GM23338 (cell line): Measurements from ENCODE around the gene DENND5A. TPM values are rescaled to one million over a fixed set of nuclear protein-coding genes. Genes with fewer than 3 reads are reported as not detected.

Source experiments
- ATAC-seq: fragments of 200-7000 bp; cut with Tn5 transposase; 3 replicates; pipeline ENCODE4 v1.9.1; 2020
- DNase-seq: peaks from one replicate; pipeline ENCODE4 v3.0.0-alpha.2; 2015; ENCODE audit warnings: low spot score
- H2AFZ ChIP-seq: fragments of 200-600 bp; sonication (generic); 2 replicates; pipeline ENCODE4 v1.8.0; 2016; ENCODE audit warnings: antibody characterized with exemption, mild to moderate bottlenecking, moderate library complexity
- H3F3A ChIP-seq: fragments of 200-600 bp; sonication (generic); replicated peaks from 2 replicates; pipeline ENCODE4 v1.8.0; 2017; ENCODE audit warnings: antibody characterized with exemption, mixed run types, low read depth
- H3K27ac ChIP-seq: fragments of 200-600 bp; sonication (generic); 2 replicates; pipeline ENCODE4 v1.6.1; 2016; ENCODE audit warnings: low read depth
- H3K27me3 ChIP-seq: fragments of 200-600 bp; sonication (generic); 2 replicates; pipeline ENCODE4 v1.8.0; 2016; ENCODE audit warnings: mild to moderate bottlenecking, mixed run types, moderate library complexity; ENCODE audit not compliant: insufficient read depth
- H3K36me3 ChIP-seq: fragments of 200-600 bp; sonication (generic); 2 replicates; pipeline ENCODE4 v1.8.0; 2016; ENCODE audit warnings: mild to moderate bottlenecking; ENCODE audit not compliant: insufficient read depth
- H3K4me1 ChIP-seq: fragments of 200-600 bp; sonication (generic); 2 replicates; pipeline ENCODE4 v1.8.0; 2016; ENCODE audit warnings: mild to moderate bottlenecking, moderate library complexity; ENCODE audit not compliant: insufficient read depth
- H3K4me2 ChIP-seq: fragments of 200-600 bp; sonication (generic); 2 replicates; pipeline ENCODE4 v1.7.1; 2017; ENCODE audit warnings: mixed run types
- H3K4me3 ChIP-seq: fragments of 200-600 bp; sonication (generic); 2 replicates; pipeline ENCODE4 v1.6.1; 2016; ENCODE audit warnings: mixed run types
- H3K79me2 ChIP-seq: fragments of 200-600 bp; sonication (generic); replicated peaks from 2 replicates; pipeline ENCODE4 v1.8.0; 2017; ENCODE audit warnings: mild to moderate bottlenecking; ENCODE audit not compliant: insufficient read depth
- H3K9me2 ChIP-seq: fragments of 200-600 bp; sonication (generic); 2 replicates; pipeline ENCODE4 v1.8.0; 2017; ENCODE audit not compliant: insufficient read depth
- H4K20me1 ChIP-seq: fragments of 200-600 bp; sonication (generic); replicated peaks from 2 replicates; pipeline ENCODE4 v1.8.0; 2017; ENCODE audit warnings: mild to moderate bottlenecking; ENCODE audit not compliant: insufficient read depth
- H3K27ac Mint-ChIP-seq: 2 replicates; pipeline ENCODE4 v1.8.0; 2020; ENCODE audit warnings: inconsistent platforms, mild to moderate bottlenecking, moderate library complexity, mixed read lengths
- H3K27me3 Mint-ChIP-seq: 3 replicates; pipeline ENCODE4 v1.8.0; 2022; ENCODE audit warnings: low read depth, mild to moderate bottlenecking, moderate library complexity, mixed read lengths, inconsistent platforms; ENCODE audit not compliant: insufficient read depth, poor library complexity
- H3K36me3 Mint-ChIP-seq: 3 replicates; pipeline ENCODE4 v1.8.0; 2021; ENCODE audit warnings: low read depth, mild to moderate bottlenecking, inconsistent platforms, moderate library complexity, mixed read lengths
- H3K4me1 Mint-ChIP-seq: 3 replicates; pipeline ENCODE4 v1.8.0; 2020; ENCODE audit warnings: mild to moderate bottlenecking, inconsistent platforms, mixed read lengths
- H3K4me3 Mint-ChIP-seq: 3 replicates; pipeline ENCODE4 v1.8.0; 2021; ENCODE audit warnings: moderate library complexity, mild to moderate bottlenecking, inconsistent platforms, mixed read lengths
- H3K9me3 Mint-ChIP-seq: 3 replicates; pipeline ENCODE4 v1.8.0; 2020; ENCODE audit warnings: moderate library complexity, mild to moderate bottlenecking, inconsistent platforms, mixed read lengths
- EZH2 ChIP-seq: fragments of 200-600 bp; sonication (generic); IDR thresholded peaks from one replicate; pipeline ENCODE4 v1.8.0; 2017; ENCODE audit warnings: antibody characterized with exemption, mild to moderate bottlenecking, low read depth; ENCODE audit not compliant: unreplicated experiment
- EZH2phosphoT487 ChIP-seq: fragments of 200-600 bp; sonication (generic); IDR thresholded peaks from one replicate; pipeline ENCODE4 v1.8.1; 2018; ENCODE audit warnings: antibody characterized with exemption; ENCODE audit not compliant: unreplicated experiment
- NANOG ChIP-seq: IDR thresholded peaks from 2 replicates; pipeline ENCODE4 v1.6.1; 2016; ENCODE audit warnings: antibody characterized with exemption, borderline replicate concordance
- POLR2AphosphoS5 ChIP-seq: IDR thresholded peaks from 2 replicates; pipeline ENCODE4 v1.6.1; 2016; ENCODE audit warnings: antibody characterized with exemption, low read depth
- STAT1 ChIP-seq: IDR thresholded peaks from one replicate; pipeline ENCODE4 v1.6.1; 2016; ENCODE audit warnings: antibody characterized with exemption; ENCODE audit not compliant: unreplicated experiment
- ZNF331 ChIP-seq: fragments of 250-450 bp; sonication (Bioruptor Pico); IDR thresholded peaks from 2 replicates; pipeline ENCODE4 v1.5.0; 2020; ENCODE audit warnings: low read depth, mild to moderate bottlenecking, moderate library complexity
- polyA plus RNA-seq: library from polyadenylated mRNA; unstranded; fragments of >200 nt; fragmentation: Nextera tagmentation; extraction: Ambion mirVana; gene quantifications from 2 replicates; pipeline ENCODE4 v1.2.1, GENCODE V29; 2016
- total RNA-seq: library from RNA; depleted of rRNA; stranded (reverse); fragments of >200 nt; shearing (Covaris generic); gene quantifications from 2 replicates; pipeline ENCODE4 v1.2.3, GENCODE V29; 2014
- TF ChIP-seq, protein P1 (sequence below): IDR thresholded peaks from one replicate; pipeline ENCODE4 v1.6.1; 2018; ENCODE audit warnings: antibody characterized with exemption; ENCODE audit not compliant: unreplicated experiment
- TF ChIP-seq, protein P2 (sequence below): fragments of 250-450 bp; sonication (Bioruptor Pico); IDR thresholded peaks from 2 replicates; pipeline ENCODE4 v1.5.0; 2020; ENCODE audit warnings: mild to moderate bottlenecking, moderate library complexity
- TF ChIP-seq, protein P3 (sequence below): IDR thresholded peaks from 2 replicates; pipeline ENCODE4 v1.6.1; 2016; ENCODE audit warnings: antibody characterized with exemption

Gene DENND5A
- total and polyA plus RNA-seq, 2 experiments from 2014 or later: 28.1 to 56.3 TPM

DNA sequence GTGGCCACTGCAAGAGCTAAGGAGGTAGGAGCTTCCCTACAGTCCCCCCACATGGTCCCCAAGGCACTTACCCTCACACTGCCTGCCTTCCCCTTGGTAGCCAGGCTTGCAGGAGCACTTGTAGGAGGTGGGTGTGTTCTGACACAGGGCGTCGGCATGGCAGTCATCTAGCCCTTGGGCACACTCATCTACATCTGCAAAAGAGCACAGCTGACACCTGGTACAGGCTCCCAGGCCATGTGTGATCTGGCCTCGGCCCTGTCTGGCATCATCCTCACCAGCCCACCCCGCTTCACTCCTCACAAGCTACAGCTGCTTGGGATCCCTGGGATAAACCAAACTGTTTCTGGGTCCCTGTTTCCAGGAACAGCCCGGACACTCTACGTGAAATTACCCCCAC is 175.5 kb downstream of the DENND5A start:
- H3K79me2 ChIP-seq: no peaks in the 10 kb centered on the region
- no peaks in the 10 kb centered on the region for H3K36me3 ChIP-seq
- ATAC-seq (no peak), DNase-seq (no peak)
- H3K27ac ChIP-seq: no peak overlapping the region
- Mint-ChIP-seq H3K4me1 (peaks cover 20% of the 10 kb centered on the region), H3K9me3 (no peaks in the 10 kb centered on the region), H3K27me3 (peaks cover 37% of the 10 kb centered on the region), H3K27ac (no peak overlapping the region), H3K4me3 (no peak overlapping the region; the same call in 2 of the 3 replicates), H3K36me3 (no peaks in the 10 kb centered on the region; the same call in 2 of the 3 replicates)
- no peaks in the 10 kb centered on the region for H3K9me2 ChIP-seq
- no peaks in the 10 kb centered on the region for H4K20me1 ChIP-seq
- H2AFZ ChIP-seq: no peak overlapping the region
- peaks cover 7% of the 10 kb centered on the region; the same call in 1 of the 2 replicates for H3K4me1 ChIP-seq
- H3K4me3 ChIP-seq: no peak overlapping the region
- no peak for TF ChIP-seq POLR2AphosphoS5
- H3F3A ChIP-seq: 0 out of 2 replicates have a peak, but pooled peaks cover 5% of the 10 kb centered on the region
- H3K4me2 ChIP-seq: no peak overlapping the region
- peaks cover 40% of the 10 kb centered on the region for H3K27me3 ChIP-seq

- H4K20me1 ChIP-seq: no peaks in the 10 kb centered on the region
- H3K4me3 ChIP-seq: no peak overlapping the region
- DNase-seq (no peak), ATAC-seq (no peak)
- Mint-ChIP-seq H3K27ac (no peak overlapping the region), H3K27me3 (peaks cover 37% of the 10 kb centered on the region), H3K4me1 (peaks cover 20% of the 10 kb centered on the region), H3K9me3 (no peaks in the 10 kb centered on the region), H3K4me3 (no peak overlapping the region; the same call in 2 of the 3 replicates), H3K36me3 (no peaks in the 10 kb centered on the region; the same call in 2 of the 3 replicates)
- H3K4me1 ChIP-seq: peaks cover 7% of the 10 kb centered on the region; the same call in 1 of the 2 replicates
- no peaks in the 10 kb centered on the region for H3K79me2 ChIP-seq
- no peak overlapping the region for H2AFZ ChIP-seq
- 0 out of 2 replicates have a peak, but pooled peaks cover 5% of the 10 kb centered on the region for H3F3A ChIP-seq
- no peak overlapping the region for H3K27ac ChIP-seq
- no peak overlapping the region for H3K4me2 ChIP-seq
- H3K36me3 ChIP-seq: no peaks in the 10 kb centered on the region
- H3K27me3 ChIP-seq: peaks cover 40% of the 10 kb centered on the region
- H3K9me2 ChIP-seq: no peaks in the 10 kb centered on the region
- no peak for TF ChIP-seq ZNF331 (CRISPR knock-in tag)
- TF ChIP-seq STAT1: no peak
- no peak for TF ChIP-seq NANOG
- TF ChIP-seq, protein P1, sequence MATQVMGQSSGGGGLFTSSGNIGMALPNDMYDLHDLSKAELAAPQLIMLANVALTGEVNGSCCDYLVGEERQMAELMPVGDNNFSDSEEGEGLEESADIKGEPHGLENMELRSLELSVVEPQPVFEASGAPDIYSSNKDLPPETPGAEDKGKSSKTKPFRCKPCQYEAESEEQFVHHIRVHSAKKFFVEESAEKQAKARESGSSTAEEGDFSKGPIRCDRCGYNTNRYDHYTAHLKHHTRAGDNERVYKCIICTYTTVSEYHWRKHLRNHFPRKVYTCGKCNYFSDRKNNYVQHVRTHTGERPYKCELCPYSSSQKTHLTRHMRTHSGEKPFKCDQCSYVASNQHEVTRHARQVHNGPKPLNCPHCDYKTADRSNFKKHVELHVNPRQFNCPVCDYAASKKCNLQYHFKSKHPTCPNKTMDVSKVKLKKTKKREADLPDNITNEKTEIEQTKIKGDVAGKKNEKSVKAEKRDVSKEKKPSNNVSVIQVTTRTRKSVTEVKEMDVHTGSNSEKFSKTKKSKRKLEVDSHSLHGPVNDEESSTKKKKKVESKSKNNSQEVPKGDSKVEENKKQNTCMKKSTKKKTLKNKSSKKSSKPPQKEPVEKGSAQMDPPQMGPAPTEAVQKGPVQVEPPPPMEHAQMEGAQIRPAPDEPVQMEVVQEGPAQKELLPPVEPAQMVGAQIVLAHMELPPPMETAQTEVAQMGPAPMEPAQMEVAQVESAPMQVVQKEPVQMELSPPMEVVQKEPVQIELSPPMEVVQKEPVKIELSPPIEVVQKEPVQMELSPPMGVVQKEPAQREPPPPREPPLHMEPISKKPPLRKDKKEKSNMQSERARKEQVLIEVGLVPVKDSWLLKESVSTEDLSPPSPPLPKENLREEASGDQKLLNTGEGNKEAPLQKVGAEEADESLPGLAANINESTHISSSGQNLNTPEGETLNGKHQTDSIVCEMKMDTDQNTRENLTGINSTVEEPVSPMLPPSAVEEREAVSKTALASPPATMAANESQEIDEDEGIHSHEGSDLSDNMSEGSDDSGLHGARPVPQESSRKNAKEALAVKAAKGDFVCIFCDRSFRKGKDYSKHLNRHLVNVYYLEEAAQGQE: no peak
- TF ChIP-seq, protein P2, sequence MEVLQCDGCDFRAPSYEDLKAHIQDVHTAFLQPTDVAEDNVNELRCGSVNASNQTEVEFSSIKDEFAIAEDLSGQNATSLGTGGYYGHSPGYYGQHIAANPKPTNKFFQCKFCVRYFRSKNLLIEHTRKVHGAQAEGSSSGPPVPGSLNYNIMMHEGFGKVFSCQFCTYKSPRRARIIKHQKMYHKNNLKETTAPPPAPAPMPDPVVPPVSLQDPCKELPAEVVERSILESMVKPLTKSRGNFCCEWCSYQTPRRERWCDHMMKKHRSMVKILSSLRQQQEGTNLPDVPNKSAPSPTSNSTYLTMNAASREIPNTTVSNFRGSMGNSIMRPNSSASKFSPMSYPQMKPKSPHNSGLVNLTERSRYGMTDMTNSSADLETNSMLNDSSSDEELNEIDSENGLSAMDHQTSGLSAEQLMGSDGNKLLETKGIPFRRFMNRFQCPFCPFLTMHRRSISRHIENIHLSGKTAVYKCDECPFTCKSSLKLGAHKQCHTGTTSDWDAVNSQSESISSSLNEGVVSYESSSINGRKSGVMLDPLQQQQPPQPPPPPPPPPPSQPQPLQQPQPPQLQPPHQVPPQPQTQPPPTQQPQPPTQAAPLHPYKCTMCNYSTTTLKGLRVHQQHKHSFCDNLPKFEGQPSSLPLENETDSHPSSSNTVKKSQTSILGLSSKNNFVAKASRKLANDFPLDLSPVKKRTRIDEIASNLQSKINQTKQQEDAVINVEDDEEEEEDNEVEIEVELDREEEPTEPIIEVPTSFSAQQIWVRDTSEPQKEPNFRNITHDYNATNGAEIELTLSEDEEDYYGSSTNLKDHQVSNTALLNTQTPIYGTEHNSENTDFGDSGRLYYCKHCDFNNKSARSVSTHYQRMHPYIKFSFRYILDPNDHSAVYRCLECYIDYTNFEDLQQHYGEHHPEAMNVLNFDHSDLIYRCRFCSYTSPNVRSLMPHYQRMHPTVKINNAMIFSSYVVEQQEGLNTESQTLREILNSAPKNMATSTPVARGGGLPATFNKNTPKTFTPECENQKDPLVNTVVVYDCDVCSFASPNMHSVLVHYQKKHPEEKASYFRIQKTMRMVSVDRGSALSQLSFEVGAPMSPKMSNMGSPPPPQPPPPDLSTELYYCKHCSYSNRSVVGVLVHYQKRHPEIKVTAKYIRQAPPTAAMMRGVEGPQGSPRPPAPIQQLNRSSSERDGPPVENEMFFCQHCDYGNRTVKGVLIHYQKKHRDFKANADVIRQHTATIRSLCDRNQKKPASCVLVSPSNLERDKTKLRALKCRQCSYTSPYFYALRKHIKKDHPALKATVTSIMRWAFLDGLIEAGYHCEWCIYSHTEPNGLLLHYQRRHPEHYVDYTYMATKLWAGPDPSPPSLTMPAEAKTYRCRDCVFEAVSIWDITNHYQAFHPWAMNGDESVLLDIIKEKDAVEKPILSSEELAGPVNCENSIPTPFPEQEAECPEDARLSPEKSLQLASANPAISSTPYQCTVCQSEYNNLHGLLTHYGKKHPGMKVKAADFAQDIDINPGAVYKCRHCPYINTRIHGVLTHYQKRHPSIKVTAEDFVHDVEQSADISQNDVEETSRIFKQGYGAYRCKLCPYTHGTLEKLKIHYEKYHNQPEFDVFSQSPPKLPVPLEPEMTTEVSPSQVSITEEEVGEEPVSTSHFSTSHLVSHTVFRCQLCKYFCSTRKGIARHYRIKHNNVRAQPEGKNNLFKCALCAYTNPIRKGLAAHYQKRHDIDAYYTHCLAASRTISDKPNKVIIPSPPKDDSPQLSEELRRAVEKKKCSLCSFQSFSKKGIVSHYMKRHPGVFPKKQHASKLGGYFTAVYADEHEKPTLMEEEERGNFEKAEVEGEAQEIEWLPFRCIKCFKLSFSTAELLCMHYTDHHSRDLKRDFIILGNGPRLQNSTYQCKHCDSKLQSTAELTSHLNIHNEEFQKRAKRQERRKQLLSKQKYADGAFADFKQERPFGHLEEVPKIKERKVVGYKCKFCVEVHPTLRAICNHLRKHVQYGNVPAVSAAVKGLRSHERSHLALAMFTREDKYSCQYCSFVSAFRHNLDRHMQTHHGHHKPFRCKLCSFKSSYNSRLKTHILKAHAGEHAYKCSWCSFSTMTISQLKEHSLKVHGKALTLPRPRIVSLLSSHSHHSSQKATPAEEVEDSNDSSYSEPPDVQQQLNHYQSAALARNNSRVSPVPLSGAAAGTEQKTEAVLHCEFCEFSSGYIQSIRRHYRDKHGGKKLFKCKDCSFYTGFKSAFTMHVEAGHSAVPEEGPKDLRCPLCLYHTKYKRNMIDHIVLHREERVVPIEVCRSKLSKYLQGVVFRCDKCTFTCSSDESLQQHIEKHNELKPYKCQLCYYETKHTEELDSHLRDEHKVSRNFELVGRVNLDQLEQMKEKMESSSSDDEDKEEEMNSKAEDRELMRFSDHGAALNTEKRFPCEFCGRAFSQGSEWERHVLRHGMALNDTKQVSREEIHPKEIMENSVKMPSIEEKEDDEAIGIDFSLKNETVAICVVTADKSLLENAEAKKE (CRISPR knock-in tag): no peak
- TF ChIP-seq EZH2: no peak
- TF ChIP-seq, protein P3, sequence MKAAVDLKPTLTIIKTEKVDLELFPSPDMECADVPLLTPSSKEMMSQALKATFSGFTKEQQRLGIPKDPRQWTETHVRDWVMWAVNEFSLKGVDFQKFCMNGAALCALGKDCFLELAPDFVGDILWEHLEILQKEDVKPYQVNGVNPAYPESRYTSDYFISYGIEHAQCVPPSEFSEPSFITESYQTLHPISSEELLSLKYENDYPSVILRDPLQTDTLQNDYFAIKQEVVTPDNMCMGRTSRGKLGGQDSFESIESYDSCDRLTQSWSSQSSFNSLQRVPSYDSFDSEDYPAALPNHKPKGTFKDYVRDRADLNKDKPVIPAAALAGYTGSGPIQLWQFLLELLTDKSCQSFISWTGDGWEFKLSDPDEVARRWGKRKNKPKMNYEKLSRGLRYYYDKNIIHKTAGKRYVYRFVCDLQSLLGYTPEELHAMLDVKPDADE: no peak
- TF ChIP-seq EZH2phosphoT487: no peak
Observed at GRCh38 chr11:9089061-9089460, 176.1 kb downstream of the DENND5A start.
